Measurements from ENCODE around the gene CHST11.

CHST11 gene

DNA sequence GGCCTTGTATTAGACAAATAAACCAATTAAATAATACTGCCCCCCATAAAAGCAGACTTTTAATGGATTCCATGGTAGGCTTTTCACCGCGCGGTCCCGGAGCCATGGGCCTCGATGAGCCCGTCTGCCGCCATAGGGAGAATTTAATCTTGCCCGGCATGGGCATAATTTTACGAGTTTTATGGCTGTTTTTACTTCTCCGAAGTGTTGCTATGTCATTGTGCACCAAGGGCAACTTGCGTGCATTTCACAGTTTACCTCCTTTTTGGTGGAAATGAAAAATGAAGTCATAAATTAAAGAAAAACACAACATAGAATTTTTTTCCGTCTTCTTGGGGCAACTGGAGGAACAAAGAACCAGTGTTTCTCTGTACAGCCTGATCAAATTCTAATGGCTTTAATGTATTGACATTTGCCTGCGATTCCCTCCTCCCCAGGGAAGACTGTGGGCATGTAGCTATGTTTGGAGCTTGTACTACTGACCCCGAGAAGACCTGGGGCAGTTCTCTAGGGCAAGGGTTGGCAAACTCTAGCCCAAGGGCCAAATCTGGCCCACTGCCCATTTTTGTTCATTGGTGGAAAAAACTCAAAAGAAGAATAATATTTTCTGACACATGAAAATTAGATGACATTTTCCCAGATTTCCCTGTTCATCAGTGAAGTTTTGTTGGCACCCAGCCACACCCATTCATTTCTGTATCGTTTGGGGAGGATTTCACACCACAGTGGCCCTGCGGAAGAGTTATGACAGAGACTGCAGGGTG lies 142.7 kb downstream of the CHST11 start:
- H3K4me3 ChIP-seq (ENCODE audit: low read depth, low read length), result no peak overlapping the region
- TF ChIP-seq, protein P1, sequence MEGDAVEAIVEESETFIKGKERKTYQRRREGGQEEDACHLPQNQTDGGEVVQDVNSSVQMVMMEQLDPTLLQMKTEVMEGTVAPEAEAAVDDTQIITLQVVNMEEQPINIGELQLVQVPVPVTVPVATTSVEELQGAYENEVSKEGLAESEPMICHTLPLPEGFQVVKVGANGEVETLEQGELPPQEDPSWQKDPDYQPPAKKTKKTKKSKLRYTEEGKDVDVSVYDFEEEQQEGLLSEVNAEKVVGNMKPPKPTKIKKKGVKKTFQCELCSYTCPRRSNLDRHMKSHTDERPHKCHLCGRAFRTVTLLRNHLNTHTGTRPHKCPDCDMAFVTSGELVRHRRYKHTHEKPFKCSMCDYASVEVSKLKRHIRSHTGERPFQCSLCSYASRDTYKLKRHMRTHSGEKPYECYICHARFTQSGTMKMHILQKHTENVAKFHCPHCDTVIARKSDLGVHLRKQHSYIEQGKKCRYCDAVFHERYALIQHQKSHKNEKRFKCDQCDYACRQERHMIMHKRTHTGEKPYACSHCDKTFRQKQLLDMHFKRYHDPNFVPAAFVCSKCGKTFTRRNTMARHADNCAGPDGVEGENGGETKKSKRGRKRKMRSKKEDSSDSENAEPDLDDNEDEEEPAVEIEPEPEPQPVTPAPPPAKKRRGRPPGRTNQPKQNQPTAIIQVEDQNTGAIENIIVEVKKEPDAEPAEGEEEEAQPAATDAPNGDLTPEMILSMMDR (IDR thresholded peaks at IDR 0.05; ENCODE audit: low read depth, low read length), result no peak

DNA sequence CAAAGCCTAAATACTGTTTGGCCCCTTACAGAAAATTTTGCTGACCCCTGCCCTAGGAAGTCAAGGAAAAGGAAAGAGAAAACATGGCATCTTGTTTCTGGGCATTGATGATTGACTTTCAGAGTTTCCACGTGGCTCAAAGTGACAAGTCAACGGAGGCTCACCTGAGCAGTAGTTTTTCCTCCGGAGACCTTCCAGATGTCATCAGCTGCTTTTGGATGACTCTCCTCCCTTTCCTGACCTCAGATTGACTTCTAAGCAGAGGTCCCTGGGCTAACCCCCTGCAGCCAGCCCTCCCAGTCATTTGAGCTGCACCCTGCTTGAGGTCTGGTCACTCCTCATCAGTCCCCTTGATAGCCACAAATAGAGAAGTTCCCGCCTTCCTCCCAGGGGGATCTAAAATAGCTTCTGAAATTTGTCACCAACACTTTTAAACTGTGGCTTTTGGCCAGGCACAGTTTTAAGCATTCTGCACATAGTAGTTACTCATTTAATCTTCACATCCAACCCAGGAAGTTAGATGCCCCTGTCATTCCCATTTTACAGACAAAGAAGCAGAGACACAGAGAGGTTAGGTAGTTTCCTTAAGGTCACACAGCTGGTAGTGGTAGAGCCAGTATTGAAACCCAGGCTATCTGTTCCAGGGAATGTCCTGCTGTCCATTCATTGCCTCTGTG lies 143.4 kb downstream of the CHST11 start:
- H3K4me3 ChIP-seq (ENCODE audit: low read depth, low read length), result no peak overlapping the region
- TF ChIP-seq, protein P1 (IDR thresholded peaks at IDR 0.05; ENCODE audit: low read depth, low read length), result no peak

DNA sequence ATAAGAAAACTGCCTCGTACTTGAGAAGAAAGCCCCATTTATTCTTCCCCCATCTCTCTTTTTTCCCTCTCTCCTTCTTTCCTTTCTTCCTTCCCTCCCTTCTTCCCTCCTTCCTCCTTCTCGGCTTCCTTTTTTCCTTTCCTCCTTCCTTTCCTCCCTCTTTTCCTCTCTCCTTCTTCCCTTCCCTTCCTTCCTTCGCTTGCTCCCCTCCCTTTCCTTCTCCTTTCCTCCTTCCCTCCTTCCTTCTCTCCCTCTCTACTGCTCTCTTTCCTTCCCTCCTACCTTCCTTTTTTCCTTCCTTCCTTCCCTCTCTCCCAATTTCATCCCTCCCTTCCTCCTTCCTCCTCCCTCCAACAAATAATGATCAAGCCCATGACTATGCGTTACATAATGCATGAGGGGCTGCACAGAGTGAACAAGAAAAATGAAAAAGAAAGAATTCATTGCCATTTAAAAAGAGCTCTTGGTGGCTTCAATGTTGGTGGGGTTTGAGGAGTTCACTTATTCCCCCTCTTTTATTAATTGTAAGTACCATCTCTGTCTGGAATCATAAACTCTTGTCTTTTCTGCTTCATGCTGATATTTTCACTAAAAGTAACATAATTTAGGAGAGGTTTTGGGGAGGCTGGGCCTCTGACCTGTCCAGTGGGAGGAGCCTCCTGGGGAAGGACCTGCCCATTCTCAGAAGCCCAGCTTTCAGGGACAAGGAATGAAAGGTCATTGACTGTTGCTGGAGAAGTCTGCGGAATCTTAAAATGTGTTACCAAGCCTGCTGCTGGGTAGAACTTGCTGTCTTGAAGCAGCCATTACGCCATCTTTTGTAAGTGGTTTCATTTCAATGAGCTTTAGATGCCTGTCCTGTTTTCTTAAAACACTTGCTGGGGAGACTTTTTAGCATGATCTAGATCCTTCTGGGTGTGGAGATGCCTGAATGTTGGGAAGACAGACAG lies 144.3 kb downstream of the CHST11 start:
- TF ChIP-seq, protein P1 (IDR thresholded peaks at IDR 0.05; ENCODE audit: low read depth, low read length), result no peak
- no peak overlapping the region for H3K4me3 ChIP-seq (ENCODE audit: low read depth, low read length)

DNA sequence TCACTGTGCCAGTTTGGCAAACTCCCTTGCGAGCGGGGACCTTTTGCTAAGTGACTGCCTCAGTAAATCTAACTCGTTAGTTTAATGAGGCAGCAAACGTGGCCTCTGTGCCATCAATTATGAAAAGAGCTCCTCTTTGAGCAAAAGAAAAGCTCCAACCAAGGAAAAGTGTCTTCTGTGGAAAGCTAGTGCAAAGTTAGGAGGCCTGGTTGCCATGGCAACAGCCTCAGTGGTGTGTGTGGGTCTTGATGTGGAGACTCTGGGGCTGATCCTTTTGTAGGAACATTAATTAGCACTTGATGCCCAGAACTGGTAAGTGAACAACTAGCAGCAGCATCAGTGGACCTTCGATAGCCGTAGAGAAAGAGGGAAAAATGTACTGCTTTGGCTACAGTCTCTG lies 145.7 kb downstream of the CHST11 start:
- TF ChIP-seq, protein P1 (IDR thresholded peaks at IDR 0.05; ENCODE audit: low read depth, low read length), result no peak
- no peak overlapping the region for H3K4me3 ChIP-seq (ENCODE audit: low read depth, low read length)

DNA sequence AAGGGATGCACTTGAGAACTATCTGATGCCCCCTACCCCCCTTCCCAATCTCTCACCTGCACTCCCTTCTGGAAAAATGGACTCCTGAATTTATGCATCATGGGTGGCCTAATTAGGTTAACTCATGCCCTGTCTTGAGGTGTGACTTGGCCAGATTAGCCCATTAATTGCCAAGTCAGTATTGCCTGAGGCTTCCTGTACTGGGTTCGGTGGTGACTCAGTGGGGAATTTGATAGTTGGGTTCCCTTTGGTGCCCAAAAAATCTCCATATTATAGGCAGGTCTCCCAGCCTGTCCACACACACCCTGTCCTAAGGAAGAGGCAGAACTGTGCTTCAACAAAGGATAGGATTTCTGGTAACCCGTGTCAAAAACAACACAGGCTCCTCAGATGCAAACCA lies 146.1 kb downstream of the CHST11 start:
- TF ChIP-seq, protein P1 (IDR thresholded peaks at IDR 0.05; ENCODE audit: low read depth, low read length), result no peak

DNA sequence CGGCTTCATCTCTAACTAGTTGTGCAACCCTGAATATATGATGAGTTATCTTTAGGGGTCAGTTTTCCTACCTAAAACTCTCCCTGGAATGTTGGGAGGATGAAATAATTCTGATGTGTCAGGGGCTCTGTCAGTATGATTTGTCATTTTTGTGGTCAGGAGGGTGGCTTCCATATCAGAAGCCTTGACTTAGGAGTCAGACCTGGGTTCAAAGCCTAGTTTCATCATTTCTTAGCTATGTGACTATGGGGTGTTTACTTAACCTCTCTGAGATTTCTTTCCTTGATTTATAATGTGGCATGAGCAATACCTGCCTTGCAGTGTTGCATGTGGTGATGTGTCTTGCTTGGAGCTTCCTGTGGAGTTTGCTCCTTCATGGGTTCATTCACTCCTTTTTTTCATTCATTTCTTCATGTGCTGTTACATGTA lies 146.8 kb downstream of the CHST11 start:
- H3K4me3 ChIP-seq (ENCODE audit: low read depth, low read length), result no peak overlapping the region
- TF ChIP-seq, protein P1 (IDR thresholded peaks at IDR 0.05; ENCODE audit: low read depth, low read length), result no peak

More for the DNA sequence above, 146.1 kb downstream of the CHST11 start:
- H3K4me3 ChIP-seq (ENCODE audit: low read depth, low read length), result no peak overlapping the region
